Type B pancreatic cell (in vitro differentiated cells): ENCODE results near the gene DOCK1. TPM values are rescaled to one million over a fixed set of nuclear protein-coding genes. Genes with fewer than 3 reads are reported as not detected.

Experiments used
- DNase-seq: peaks from one replicate; pipeline ENCODE4 v3.0.0; 2021; ENCODE audit warnings: mixed read lengths; ENCODE audit not compliant: unreplicated experiment; ENCODE audit errors: extremely low spot score
- H3K27ac Mint-ChIP-seq: 2 replicates; pipeline ENCODE4 v1.8.0; 2021; ENCODE audit warnings: mild to moderate bottlenecking, mixed read lengths
- H3K27me3 Mint-ChIP-seq: 2 replicates; pipeline ENCODE4 v1.8.0; 2021; ENCODE audit warnings: mixed read lengths
- H3K36me3 Mint-ChIP-seq: 2 replicates; pipeline ENCODE4 v1.8.0; 2021; ENCODE audit warnings: mixed read lengths
- H3K4me1 Mint-ChIP-seq: one replicate; pipeline ENCODE4 v1.8.0; 2021; ENCODE audit warnings: mixed read lengths; ENCODE audit not compliant: unreplicated experiment
- H3K4me3 Mint-ChIP-seq: 2 replicates; pipeline ENCODE4 v1.8.0; 2021; ENCODE audit warnings: mild to moderate bottlenecking, mixed read lengths
- H3K9me3 Mint-ChIP-seq: 2 replicates; pipeline ENCODE4 v1.8.0; 2021; ENCODE audit warnings: mixed read lengths
- total RNA-seq: library from RNA; stranded (reverse); gene quantifications from 2 replicates; pipeline ENCODE4 v1.2.1, GENCODE V29; 2021; ENCODE audit warnings: low replicate concordance
- TF ChIP-seq, protein P1 (sequence below): fragments of 200-600 bp; sonication (generic); conservative IDR thresholded peaks from 2 replicates; pipeline ENCODE4 v1.5.0; 2021; ENCODE audit warnings: antibody characterized with exemption, mild to moderate bottlenecking

Gene DOCK1
- total RNA-seq, 1 donor from 2014 or later, result 67.4 TPM

DNA sequence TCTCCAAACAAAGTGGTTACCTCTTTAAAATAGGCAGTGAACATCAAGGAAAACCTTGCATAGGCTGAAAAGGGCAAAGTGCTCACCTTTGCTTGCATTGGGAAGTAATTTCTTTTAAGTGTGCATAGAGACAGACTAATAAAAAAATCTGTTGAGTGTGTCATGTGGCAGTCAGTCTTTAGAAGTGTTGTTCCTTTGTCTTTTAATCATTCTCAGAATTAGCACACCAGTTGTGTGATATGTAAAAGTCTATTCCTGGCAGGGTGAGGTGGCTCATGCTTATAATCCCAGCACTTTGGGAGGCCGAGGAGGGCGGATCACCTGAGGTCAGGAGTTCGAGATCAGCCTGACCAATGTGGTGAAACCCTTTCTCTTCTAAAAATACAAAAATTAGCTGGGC, 174.2 kb downstream of the DOCK1 start:
- H3K9me3 Mint-ChIP-seq, result peaks cover 5% of the 10 kb centered on the region
- TF ChIP-seq, protein P1, sequence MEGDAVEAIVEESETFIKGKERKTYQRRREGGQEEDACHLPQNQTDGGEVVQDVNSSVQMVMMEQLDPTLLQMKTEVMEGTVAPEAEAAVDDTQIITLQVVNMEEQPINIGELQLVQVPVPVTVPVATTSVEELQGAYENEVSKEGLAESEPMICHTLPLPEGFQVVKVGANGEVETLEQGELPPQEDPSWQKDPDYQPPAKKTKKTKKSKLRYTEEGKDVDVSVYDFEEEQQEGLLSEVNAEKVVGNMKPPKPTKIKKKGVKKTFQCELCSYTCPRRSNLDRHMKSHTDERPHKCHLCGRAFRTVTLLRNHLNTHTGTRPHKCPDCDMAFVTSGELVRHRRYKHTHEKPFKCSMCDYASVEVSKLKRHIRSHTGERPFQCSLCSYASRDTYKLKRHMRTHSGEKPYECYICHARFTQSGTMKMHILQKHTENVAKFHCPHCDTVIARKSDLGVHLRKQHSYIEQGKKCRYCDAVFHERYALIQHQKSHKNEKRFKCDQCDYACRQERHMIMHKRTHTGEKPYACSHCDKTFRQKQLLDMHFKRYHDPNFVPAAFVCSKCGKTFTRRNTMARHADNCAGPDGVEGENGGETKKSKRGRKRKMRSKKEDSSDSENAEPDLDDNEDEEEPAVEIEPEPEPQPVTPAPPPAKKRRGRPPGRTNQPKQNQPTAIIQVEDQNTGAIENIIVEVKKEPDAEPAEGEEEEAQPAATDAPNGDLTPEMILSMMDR, result no peak
- no peaks in the 10 kb centered on the region for H3K27me3 Mint-ChIP-seq
- no peak for DNase-seq
- peaks cover 13% of the 10 kb centered on the region for H3K4me1 Mint-ChIP-seq
- no peak overlapping the region for H3K4me3 Mint-ChIP-seq
- H3K36me3 Mint-ChIP-seq, result peaks cover 31% of the 10 kb centered on the region
- H3K27ac Mint-ChIP-seq, result no peak overlapping the region

DNA sequence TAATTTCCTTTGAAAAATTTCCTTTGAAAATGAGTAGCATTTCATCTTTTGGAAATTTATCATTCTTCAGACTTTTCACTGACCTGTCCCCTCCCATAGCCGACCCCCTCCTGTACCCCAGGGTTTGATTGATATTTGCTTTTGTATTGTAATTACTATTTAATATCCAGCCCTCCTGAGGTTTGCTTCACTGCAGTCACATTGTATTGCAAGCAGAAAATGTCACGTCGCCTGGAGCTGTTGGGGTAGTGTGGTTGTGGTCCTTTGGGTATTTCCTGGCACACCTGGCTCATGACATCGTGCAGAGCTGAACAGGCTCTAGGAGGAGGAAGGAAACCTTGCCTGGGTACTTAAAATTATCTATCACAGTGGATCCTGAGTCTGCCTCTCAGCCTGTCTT, 175.1 kb downstream of the DOCK1 start:
- no peak overlapping the region for H3K27ac Mint-ChIP-seq
- H3K4me3 Mint-ChIP-seq, result no peak overlapping the region
- H3K4me1 Mint-ChIP-seq, result peaks cover 13% of the 10 kb centered on the region
- peaks cover 5% of the 10 kb centered on the region for H3K9me3 Mint-ChIP-seq
- TF ChIP-seq, protein P1, result no peak
- no peaks in the 10 kb centered on the region for H3K27me3 Mint-ChIP-seq
- H3K36me3 Mint-ChIP-seq, result peaks cover 29% of the 10 kb centered on the region
- no peak for DNase-seq

DNA sequence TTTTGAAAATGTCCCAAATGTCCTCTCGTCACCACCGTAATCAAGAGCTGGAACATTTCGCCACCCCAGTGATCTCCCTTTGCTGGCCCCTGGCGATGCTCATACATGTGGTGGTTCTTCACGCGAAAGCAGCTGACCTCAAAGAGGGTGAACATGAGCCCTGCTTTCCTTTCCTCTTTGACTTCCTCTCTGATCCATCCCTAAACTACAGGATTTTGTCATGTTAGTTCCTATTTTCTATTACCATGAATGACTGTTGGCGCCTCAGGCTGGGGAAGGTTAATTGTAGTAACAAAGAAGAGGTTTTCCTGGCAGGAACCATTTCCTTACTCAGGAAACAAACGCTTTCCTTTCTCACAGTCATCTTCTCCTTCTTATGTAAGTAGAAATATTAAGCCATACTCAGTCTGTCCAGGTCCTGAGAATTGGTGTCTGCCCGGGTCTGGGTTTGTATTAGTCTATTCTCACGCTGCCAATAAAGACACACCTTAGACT, 176.7 kb downstream of the DOCK1 start:
- no peaks in the 10 kb centered on the region for H3K27me3 Mint-ChIP-seq
- H3K4me1 Mint-ChIP-seq, result peaks cover 13% of the 10 kb centered on the region

DNA sequence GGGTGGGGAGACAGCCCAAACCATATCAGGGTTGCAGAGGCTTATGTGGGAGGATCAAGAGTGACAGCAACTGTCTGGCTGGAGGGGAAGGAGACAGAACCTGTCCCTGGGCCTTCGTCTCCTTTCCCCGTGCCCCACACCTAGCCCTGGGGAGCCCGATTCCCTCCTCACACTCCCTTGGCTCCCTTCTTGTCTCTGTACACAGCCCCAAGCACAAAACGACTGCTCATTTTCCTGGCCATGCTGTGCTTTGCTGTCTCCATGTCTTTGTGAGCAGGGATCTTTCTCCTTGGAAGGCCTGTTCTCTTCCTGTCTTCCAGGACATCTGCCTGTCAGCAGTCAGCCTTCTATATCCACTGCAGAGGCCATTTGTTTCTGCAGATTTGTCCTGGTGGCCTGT, 177.4 kb downstream of the DOCK1 start:
- TF ChIP-seq, protein P1, result no peak
- H3K27ac Mint-ChIP-seq, result no peak overlapping the region
- H3K27me3 Mint-ChIP-seq, result no peaks in the 10 kb centered on the region
- DNase-seq, result no peak
- peaks cover 13% of the 10 kb centered on the region for H3K4me1 Mint-ChIP-seq
- H3K36me3 Mint-ChIP-seq, result peaks cover 23% of the 10 kb centered on the region
- no peak overlapping the region for H3K4me3 Mint-ChIP-seq
- peaks cover 5% of the 10 kb centered on the region for H3K9me3 Mint-ChIP-seq

More for the DNA sequence above, 176.7 kb downstream of the DOCK1 start:
- Mint-ChIP-seq H3K9me3 (peaks cover 5% of the 10 kb centered on the region), H3K36me3 (peaks cover 27% of the 10 kb centered on the region), H3K27ac (no peak overlapping the region), H3K4me3 (no peak overlapping the region)
- TF ChIP-seq, protein P1, result no peak
- DNase-seq, result no peak

DNA sequence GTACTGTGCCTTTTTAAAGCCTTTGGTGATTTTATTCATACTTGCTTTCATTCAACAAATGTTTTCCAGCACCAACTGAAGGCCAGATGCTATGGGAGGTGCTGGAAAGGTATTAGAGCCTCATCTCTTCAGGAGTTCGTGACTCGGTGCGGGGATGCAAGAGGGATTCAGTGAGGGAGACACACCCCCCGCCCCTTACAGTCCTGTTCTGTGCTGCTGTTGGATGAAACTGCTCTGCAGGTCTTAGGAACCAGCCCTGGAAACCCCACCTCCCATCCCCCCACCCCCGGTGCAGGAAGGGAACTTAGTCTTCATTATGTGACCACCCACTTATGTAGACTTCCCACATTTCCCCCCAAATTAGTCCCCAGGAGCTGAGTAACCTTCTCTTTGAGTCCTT, 180.7 kb downstream of the DOCK1 start:
- Mint-ChIP-seq H3K27ac (no peak overlapping the region), H3K4me3 (no peak overlapping the region), H3K9me3 (peaks cover 5% of the 10 kb centered on the region), H3K36me3 (peaks cover 25% of the 10 kb centered on the region), H3K4me1 (peaks cover 5% of the 10 kb centered on the region), H3K27me3 (no peaks in the 10 kb centered on the region)
- no peak for DNase-seq
- TF ChIP-seq, protein P1, result no peak

- Mint-ChIP-seq H3K9me3 (no peaks in the 10 kb centered on the region), H3K27ac (no peak overlapping the region), H3K27me3 (no peaks in the 10 kb centered on the region), H3K4me3 (no peak overlapping the region), H3K36me3 (peaks cover 13% of the 10 kb centered on the region), H3K4me1 (no peaks in the 10 kb centered on the region)
- no peak for DNase-seq
- TF ChIP-seq, protein P1, result no peak
Observed at GRCh38 chr10:127088908-127089307, 183.7 kb downstream of the DOCK1 start.
